Stimulated activated CD4-positive, alpha-beta T cell treated with anti-CD3 and anti-CD28 coated beads, Interleukin-15, amount 100 ng/mL, for 48 hours (primary cell): ENCODE data around the gene MYBPC3.
A peak's percentile ranks its signal among the peaks of the same experiment; 100 is the strongest.

ENCODE experiments used
- DNase-seq, 2 donors: peaks; one replicate each; pipeline ENCODE4 v3.0.0-alpha.2; 2020; ENCODE audit warnings: low read depth in 2 of 2

Gene MYBPC3

GRCh38 chr11:47384498-47384897, 32.0 kb upstream of the MYBPC3 start:
- no peak for DNase-seq

DNA sequence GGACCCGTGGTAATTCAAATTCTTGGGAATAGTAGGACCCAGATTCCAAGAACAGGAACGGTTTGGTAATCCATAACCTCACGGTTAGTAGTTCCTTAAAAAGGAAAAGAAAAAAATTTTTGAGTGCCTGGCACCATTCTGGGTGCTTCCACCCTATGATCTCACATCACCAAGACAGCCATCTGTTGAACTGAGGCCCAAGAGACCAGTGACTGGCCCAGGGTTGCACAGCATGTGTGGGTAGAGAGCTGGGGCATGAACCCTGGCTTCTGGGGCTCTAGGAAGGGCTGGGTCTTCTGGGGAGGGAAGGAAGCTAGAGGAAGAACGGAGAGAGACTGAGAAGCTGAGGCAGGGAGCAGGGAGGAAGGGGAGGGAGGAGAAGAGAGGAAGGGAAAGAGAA, 30.6 kb upstream of the MYBPC3 start:
- no peak for DNase-seq

DNA sequence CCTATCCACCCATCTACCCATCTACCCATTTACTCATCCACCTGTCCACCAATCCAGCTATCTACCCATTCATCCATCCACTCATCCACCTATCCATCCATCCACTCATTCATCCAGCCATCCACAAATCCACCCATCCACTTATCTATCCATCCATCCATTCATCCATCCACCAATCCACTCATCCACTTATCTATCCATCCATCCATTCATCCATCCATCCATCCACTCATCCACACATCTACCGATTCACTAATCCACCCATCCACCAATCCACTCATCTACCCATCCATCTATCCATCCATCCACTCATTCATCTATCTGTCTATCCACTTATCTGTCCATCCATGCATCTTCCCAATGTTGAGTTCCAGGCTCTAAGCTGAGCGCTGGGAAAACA, 27.6 kb upstream of the MYBPC3 start:
- DNase-seq, result no peak

DNA sequence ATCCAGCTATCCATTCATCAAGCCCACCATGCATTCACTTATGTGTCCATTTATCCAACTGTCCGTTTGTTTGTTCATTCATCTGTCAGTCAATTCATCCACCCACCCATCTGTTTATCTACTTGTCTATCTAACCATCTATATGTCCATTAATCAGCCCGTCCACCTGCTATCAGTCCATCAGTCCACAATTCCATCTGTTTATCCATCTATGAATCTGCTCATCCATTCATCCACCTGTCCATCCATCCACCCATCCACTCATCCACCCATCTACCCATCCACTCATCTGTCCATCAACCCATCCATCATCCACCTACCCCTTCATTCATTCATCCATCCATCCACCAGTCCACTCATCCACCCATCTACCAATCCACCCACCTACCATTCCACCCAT, 26.8 kb upstream of the MYBPC3 start:
- no peak for DNase-seq

DNA sequence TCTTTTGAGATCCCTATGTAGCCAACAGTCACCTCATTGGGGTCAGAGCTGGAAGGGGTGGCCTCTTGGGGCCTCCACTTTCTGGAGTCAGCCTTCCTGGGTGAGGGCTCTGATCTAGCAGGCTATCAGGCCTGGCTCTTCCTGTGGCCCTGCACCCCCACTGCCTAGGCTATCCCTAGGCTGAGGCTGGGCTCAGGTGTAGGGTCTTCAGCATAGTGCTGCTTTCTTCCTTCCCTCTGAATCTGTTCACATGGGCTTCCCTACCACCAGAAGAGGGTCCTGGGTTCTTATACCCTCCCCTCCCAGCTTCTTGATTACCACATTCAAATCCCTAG, 26.3 kb upstream of the MYBPC3 start:
- no peak for DNase-seq

- no peak for DNase-seq
Measured at GRCh38 chr11:47378010-47378835, 25.7 kb upstream of the MYBPC3 start, which contains the start of gene SPI1. Gene SPI1 (minus strand): TSS chr11:47378547. CDS start chr11:47378353, 194 bp downstream.

GRCh38 chr11:47377571-47378009, 25.1 kb upstream of the MYBPC3 start:
- no peak for DNase-seq

GRCh38 chr11:47376525-47377371, 24.2 kb upstream of the MYBPC3 start:
- DNase-seq, result no peak

DNA sequence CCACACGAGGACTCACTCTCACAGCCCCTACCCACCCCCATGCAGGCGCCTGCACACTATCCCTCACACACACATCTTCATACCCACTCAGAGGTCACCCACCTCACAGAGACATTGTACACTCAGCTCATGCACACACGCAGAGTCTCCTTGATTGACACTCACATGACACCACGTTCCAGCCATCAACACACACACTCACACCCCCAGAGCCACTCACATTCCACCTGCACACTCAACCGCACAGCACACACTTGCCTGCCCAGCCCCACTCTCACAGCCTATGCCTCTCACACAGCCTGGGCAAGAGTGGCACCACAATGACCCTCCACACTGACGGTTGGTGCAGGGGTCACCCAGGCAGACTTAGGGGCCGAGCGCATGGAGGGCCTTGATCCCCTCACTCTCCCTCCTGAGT, 23.6 kb upstream of the MYBPC3 start:
- no peak for DNase-seq

DNA sequence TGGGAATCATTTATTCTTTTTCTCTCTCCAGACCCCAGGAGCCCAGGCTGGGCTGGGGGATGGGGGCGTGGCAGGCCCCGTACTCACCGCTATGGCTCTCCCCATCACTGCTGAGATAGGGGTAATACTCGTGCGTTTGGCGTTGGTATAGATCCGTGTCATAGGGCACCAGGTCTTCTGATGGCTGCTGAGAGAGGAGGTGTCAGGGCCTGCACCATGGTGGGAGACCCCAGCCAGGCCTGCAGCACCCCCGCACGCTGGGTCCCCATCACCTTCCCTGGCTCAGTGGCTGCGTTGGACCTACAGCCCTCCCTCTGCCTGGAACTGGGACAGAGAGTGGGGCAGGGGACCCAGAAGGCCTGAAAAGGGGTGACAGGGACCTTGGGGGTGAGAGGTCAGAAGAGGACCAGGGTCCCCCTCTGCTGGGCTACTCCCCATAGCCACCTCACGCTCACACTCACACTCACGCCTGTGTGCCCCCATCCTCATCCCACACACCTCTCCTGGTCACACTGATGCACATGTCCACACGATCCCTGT, 23.1 kb upstream of the MYBPC3 start:
- no peak for DNase-seq

- DNase-seq, result no peak
Measured at GRCh38 chr11:47375020-47375419, 22.5 kb upstream of the MYBPC3 start.

DNA sequence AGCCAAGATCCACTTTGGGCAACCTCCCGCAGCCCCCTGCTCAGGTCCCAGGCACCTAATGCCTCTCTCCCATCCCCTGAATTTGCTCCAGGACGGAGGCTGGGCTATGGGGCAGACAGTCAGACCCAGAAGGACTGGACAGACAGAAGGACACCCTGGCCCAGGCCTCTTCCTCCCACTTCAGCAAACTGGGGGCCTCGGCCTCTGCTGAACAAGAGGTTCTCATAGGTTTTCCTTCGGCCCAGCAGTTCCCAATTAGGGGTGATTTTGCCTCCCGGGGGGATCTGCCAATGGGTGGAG, 22.2 kb upstream of the MYBPC3 start:
- DNase-seq, result no peak

DNA sequence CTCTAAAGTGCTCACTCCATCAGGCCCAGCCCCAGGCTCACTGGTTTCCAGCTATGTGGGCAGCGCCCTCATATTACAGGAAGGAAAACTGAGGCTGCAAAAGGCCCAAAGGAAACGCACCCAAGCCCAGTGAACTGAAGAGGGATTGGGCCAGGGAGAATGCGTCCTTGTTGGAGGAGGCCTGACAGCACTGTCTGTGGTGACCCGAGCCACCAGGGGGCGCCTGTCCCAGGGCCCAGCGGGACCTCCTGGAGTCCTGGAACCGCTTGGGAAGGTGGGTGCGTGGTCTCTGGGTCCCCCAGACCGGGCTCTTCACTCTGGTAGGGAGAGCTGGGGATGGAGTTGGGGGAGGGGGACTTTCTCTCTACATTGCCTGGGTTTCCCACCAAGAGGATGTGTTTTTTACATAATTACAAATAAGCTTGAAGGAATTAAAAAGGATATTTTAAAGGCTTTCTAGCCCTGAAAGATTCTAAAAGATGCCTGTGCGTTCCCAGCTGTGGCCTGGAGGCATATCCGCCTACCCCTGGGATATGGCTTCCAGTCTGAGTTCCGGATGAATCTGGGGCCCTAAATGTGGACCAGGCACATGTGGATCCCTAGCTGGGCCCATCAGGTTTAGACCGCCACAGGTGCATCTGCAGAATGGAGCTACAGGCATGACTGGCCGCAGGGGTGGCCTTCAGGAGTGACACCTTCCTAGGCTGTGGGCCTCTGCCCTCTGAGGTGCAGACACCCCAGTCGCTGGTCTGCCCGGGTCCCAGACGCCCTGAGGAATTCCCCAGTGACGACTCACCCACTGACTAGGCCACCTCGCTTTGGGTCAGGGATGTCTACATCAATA, 21.6 kb upstream of the MYBPC3 start:
- peak; percentile 72 to 82 for DNase-seq

DNA sequence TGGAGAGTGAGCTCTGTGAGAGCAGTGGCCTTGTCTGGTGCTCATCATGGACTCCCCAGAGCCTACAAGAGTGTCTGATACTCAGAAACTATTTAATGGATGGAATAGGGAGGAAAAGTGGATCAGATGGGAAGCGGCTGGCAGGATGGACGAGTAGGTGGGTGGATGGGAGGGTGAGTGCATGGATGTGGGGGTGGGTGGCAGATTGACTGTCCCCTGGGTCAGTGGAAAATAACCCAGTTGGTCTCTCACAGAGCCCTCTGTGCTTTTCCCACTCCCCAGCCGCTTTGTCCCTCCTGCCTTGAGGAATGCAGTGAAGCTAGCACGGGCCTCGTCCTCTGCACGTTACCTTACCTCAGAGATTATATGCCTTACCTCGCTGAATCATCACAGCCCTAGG, 19.9 kb upstream of the MYBPC3 start:
- DNase-seq, result no peak

GRCh38 chr11:47369676-47370075, 17.2 kb upstream of the MYBPC3 start:
- DNase-seq, result no peak

DNA sequence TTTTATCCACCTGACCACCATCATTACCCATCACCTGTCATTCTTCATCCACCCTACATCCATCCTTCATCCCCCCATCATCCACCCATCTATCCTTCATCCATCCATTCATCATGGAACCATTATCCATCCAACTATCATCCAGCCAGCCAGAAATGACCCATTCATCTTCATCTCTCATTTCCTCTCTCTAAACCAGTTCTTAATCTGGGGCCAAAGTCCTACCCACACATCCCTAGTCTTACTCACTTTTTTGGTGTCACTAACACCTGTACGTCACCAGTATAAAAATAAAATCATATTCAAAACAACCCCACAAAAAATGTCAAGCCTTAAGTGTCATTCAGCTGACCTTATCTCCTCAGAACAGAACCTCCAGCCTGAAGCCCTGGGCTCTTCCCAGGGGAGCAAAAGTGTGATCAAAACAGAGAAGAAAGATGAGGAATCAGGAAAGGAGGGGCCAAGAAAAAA, 13.6 kb upstream of the MYBPC3 start:
- DNase-seq, result no peak

DNA sequence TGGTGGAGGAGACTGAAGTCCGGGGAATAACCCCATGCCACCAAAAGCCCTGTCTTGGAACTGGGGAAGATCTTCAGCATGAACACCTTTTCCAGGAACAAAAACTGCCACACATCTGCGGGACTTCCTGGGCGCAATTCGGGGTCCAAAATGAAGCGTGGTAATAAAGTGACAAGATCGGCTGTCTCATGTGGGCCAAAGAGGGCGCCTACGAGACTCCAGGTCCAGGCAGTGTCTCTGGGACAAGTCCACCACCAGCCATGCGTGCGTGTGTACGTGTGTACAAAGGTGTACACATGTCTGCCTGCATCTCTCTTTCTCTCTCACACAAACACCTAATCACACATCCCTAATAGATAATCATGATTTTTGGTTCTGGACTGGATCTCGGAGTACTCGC, 8.9 kb upstream of the MYBPC3 start:
- no peak for DNase-seq

GRCh38 chr11:47360341-47360740, 7.8 kb upstream of the MYBPC3 start:
- DNase-seq, result no peak

- no peak for DNase-seq
Measured at GRCh38 chr11:47359586-47359985, 7.1 kb upstream of the MYBPC3 start.

DNA sequence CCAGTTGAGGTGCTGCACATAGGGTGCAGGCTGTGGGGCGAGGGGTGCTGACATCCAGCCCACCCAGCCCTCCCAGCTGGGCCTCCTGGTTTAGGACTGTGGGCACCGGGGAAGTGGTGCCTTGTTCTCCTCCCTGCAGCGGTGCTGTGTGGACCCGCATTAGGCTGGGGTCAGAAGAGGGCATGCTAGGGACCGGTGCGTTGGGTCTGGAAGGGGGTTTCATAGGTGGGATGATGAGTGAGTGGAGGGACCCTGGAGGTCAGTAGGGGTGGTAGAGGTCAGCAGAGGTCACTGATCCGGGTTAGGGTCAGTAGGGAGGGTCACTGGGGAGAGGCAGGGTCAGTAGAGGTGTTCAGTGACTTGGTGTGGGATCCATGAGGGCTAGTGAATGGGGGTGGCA, 6.7 kb upstream of the MYBPC3 start:
- no peak for DNase-seq

DNA sequence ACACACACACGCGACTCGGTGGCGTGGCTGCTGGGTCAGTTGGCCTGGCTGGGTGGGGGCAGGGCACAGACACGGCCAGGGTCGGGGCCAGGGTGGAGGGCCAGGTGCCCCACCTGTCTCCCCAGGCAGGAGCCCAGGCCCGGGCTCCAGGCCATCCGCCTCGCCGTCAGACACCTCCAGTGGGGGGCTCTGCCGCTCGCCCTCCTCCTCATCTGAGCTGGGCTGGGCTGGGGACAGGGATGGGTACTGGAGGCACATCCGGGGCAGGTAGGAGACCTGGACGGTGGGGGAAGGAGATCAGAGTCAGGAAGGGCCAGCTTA, 6.2 kb upstream of the MYBPC3 start:
- no peak for DNase-seq
